HL-60/S4 treated with retinoic acid at 250 ng/mL for 4 days and 3 days (cell line): ENCODE results near the gene BAHCC1.
"Not testable (repeated sequence)": the region's sequence is repeated elsewhere in the genome, so short reads cannot be mapped to it uniquely, and the experiment has no call there.

Experiments used
- in situ Hi-C: fragments of 300-500 bp; cut with MboI; formaldehyde crosslinking; loops from 2 replicates; pipeline ENCODE4 v1.7.0; 2022; ENCODE audit warnings: low sequenced_read_pairs

Gene BAHCC1

DNA sequence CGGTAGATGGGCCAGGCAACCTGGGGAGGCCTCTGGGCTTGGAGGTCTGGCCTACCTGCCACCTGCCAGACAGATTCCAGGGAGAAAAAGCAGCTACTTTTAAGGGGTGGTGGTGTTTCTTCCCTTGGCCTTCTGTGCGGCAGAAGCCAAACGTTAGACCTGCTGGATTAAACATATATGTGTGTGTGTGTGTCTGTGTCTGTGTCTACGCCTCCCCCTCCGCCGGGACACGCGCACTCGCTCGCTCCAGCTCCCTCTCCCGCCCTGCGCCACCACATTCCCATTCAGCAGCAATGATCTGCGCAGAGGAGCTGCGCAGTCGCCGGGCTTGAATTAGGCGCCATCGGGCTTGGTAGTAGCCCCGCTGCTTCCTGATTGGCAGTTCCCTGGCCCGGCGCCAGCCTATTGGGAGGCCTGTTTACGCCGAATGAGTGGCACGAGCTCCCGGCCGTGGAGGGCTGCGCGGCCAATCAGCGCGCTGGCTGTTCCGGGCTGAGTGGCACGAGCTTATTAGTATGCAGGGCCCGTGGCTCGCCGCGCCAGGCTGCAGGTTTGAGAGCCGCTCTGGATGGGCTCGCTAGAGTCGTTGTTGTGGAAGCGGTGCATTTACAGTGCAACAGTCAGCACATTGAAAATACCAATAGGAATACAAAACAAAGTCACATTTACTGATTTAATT lies at the start of gene BAHCC1:
BAHCC1 (plus strand) TSS at position 537 of the 679 bp plus-strand sequence. CDS start 4,283 bp downstream, outside the sequence.
- in situ Hi-C loops: no loop called here

DNA sequence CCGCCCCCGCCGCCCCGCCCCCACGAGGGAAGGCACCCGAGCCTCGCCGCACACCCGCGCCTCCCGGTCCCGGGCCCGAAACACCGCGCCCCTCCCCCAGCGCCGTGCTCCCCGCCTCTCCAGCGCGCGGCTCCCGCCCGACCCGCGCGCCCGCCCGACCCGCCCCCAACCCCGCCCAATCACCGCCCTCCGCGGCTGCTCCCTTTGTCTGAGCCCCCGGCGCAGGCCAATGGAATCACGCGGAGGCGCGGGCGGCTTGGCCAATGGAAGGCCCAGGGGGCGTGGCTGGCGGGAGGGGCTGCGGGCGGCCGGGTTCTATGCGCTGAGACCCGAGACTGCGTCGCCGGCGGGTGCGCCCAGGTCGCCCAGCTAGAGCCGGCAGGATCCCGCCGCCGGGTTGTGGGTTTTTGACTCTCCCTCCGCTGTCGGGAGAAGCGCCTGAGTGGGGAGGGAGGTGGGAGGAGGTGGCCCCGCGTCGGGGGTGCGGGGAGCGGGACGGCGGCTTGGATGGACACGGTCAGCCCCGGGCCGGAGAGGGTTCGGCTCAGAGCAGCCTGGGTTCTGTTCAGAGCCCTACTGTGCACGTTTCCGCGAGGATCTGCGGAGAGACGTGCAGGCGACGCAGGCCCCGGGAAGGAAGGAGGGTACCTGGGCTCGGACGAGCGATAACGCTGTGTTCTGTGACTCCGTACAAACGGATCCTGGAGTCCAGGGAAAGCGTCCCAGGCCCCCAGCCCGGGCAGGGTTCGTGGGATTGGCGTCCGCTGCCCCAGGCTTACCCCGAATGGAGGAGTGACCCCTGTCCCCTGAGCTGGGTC lies 49.0 kb upstream of the BAHCC1 start:
- in situ Hi-C loops: no loop called here

DNA sequence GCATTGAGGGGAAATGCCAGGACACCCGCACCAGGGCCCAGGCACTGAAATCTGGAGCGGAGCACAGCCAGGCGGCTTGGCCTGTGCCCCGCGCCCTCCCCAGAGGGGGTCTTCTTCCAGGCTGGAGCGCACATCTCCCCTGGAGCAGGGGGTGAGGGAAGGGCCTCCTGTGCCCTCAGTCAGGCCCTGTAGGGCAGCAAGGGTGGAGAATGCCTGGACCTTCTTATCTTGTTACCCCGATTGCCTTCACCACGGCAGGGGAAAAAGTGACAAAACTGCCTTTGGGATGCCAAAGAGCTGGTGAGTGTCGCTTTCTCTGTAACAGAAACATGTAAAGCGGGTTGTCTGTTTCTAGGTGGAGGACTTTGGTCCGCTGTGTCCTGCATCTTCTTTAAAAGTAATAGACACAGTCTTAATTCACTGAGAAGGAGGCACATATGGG lies 48.3 kb upstream of the BAHCC1 start:
- in situ Hi-C loops: no loop called here

DNA sequence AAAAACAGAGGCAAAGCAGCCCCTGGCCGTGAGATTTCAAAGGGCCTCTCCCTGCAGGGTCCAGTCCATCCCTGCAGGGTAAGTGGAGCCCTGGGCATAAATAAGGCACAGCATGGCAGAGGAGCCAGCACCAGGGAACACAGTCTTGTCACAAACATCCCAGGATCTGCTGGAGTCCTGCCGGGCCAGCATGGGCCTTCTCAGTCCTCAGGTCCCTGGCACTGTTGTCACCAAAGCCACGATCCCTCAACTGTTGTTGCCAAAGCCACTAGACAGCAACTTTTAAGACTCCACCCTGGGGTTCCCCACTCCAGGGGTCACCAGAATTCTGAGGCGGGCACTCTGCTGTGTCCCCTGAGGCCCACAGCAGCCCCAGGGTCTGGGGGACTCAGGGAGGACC lies 47.8 kb upstream of the BAHCC1 start:
- in situ Hi-C loops: no loop called here

DNA sequence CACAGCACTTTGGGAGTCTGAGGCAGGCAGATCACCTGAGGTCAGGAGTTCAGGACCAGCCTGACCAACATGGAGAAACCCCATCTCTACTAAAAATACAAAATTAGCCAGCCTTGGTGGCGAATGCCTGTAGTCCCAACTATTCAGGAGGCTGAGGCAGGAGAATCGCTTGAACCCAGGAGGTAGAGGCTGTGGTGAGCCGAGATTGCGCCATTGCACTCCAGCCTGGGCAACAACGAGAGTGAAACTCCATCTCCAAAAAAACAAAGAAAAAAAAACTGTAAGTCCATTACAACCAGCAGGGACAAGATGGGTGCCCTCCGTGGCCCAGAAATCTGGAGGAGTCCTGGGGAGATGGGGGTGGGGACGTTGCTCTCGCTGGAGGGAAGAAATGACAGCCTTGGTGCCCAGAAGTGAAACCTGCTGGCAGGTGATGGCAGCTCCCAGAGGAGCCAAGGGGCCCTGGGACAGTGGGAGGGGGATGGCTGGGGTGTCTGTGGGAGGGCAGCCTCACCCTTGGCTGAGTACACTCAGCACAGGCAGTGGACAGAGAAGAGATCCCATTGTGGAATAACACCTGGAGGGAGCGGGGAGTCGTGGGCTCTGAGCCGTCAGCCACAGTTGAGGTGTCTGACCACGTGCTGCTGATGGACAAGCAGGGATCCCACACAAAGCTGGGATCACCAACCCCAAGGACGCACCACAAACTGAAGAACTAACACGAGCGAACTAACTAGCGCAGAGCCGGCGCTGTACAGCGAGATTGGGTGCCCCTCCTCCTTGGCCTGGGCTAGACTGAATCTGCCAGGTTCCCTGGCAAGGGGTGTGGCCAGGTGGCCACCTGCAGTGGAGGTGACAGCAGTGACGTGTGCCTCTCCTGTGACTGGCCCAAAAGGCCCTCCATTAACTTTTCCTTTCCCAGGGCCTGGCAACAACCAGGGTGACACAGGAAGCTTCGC lies 46.9 kb upstream of the BAHCC1 start:
- in situ Hi-C loops: no loop called here

DNA sequence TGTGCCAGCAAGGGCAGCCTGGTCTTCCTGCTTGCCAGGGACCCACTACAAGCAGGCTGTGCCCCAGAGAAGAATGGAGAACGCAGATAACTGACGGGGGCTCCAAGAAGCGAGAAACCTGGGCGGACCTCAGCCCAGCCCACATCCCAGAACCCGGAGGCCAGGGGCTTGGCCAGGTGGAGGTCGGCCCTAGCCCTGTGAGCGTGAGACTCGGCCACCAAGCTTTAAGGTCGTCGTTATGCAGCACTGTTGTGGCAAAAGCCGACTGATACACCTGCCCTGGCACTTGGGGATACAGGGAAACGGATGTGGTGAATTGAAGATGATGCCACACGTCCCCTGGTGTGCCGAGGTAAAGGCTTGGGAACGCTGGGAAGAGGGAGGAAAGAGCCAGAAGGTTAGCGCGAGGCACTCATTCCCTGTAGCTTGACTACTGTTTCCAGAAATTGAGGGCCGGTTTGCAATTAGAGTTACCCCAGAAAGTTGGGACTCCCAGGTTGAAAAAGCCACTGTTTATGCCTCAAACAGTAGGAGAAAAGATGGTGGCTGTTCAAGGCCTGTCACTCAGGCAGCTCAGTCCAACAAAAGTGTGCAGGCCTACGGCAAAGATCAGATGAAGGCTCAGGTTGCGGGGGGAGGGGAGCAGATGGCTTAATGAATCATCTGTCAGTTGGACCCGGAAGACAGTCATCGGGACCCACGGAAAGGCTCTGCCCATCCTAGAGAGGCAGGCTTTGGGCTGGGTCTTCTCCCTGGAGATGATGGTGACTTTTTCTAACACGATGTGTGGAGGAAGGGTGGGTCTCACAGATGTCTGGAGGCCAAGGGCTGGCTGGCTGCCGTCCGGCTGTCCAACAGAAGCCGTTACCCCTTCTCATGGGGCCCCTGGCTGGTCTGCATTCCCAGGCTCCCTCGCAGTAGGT lies 45.6 kb upstream of the BAHCC1 start:
- in situ Hi-C loops: no loop called here

DNA sequence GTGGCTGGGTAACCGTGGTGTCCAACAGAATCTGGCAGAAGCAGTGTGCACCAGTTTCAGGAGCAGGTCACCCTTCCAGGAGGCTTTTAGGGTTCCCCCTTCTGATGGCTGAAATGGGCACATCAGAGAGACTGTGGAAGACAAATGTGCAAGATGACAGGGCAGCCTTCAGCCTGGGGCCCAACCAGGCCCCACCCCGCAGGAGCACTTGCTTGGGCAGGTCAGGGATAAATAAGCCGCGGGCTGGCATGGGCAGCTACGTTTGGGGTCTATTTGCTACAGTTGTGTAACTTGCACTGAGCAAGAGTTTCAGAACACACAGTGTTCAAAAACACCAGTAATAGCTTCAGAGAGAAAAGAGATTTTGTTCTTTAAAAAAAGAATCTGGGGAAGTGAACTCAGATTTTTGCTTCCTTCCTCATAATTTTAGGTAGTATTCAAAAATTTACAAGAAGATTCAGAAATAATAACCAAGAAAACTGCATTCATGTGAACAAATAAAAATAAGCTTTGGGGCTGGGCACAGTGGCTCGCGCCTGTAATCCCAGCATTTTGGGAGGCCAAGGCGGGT lies 44.9 kb upstream of the BAHCC1 start:
- in situ Hi-C loops: no loop called here

DNA sequence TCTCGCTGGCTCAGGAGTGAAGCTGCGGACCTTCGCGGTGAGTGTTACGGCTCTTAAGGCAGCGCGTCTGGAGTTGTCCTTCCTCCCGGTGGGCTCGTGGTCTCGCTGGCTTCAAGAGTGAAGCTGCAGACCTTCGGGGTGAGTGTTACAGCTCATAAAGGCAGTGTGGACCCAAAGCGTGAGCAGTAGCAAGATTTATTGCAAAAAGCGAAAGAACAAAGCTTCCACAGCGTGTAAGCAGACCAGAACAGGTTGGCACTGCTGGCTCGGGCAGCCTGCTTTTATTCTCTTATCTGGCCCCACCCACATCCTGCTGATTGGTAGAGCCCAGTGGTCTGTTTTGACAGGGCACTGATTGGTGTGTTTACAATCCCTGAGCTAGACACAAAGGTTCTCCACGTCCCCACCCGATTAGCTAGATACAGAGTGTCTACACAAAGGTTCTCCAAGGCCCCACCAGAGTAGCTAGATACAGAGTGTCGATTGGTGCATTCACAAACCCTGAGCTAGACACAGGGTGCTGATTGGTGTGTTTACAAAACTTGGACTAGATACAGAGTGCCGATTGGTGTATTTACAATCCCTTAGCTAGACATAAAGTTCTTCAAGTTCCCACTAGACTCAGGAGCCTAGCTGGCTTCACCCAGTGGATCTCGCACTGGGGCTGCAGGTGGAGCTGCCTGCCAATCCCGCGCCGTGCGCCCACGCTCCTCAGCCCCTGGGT lies 43.8 kb upstream of the BAHCC1 start:
- in situ Hi-C loops: not testable (repeated sequence)

DNA sequence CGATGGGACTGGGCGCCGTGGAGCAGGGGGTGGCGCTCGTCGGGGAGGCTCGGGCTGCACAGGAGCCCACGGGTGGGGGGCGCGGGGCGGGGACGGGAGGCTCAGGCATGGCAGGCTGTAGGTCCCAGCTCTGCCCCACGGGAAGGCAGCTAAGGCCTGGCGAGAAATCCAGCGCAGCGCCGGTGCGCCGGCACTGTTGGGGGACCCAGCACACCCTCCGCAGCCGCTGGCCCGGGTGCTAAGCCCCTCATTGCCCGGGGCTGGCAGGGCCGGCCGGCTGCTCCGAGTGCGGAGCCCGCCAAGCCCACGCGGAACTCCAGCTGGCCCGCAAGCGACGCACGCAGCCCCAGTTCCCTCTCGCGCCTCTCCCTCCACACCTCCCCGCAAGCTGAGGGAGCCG lies 43.2 kb upstream of the BAHCC1 start:
- in situ Hi-C loops: not testable (repeated sequence)

DNA sequence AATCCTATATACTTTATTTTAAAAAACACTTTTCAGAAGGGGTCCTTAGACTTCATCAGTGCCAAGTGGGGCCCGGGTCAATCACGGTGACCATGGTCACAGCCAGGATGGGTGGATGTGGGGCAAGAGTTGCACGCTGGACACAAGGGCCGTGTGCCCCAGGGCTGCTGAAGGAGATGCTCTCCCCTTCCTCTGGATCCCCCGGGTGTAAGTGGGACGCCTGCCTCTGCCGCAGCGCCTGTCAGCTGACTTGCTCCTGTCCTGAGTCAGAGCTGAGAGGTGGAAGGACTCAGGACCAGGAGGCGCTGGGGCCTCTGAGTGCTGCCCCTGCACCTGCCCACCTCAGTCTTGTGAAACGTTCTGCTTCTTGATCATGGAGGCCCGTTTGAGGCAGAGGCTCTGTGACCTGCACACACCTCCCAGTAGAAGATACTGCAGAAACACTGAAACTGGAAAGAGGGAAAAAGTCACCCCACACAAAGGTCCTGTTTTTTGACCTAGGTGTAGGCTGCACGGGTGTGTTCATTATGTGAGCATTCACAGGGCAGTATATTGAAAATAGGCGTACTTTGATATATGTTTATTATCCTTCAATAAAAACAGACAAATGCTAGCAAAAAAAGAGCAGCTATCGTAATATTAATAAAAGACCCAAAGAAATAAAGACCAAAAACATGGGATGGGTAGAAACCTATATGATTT lies 40.9 kb upstream of the BAHCC1 start:
- in situ Hi-C loops: no loop called here

DNA sequence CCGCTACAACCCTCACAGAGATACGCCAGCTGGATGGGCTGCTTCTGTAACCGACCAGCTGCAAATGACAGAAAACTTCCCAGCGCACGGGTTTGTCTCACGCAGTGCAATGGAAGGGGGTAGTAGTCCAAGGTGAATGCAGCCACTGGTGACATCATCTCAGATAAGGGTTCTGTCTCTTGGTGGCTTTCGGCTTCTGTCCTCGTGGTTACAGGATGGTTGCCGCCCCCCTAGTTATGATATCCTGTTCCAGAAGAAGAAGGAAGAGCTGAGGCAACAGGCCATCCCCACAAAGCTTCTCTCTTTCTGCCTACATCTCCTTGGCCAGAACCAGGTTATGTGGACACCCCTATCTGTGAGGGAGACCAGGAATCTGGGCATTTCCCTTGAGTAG lies 40.3 kb upstream of the BAHCC1 start:
- in situ Hi-C loops: no loop called here

DNA sequence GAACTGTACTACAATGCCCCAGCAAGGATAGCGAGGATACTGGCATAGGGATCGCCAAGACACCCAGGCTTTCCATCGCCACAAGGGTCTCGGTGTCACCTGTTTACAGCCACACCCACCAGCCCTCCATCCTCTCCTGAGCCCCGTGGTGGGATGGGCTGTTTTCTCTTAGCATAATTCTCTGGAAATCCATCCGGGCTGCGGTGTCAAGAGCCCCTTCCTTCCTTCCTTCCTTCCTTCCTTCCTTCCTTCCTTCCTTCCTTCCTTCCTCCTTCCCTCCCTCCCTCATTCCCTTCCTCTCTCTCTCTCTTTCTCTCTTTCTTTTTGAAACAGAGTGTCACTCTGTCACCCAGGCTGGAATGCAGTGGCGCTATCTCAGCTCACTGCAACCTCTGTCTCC lies 36.0 kb upstream of the BAHCC1 start:
- in situ Hi-C loops: no loop called here

DNA sequence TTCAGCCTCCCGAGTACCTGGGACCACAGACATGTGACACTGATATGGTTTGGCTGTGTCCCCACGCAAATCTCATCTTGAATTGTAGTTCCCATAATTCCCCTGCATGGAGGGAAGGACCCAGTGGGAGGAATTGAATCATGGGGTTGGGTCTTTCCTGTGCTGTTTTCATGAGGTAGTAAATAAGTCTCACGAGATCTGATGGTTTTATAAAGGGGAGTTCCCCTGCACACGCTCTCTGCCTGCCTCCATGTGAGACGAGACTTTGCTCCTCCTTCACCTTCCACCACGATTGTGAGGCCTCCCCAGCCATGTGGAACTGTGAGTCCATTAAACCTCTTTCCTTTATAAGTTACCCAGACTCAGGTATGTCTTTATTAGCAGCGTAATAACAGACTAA lies 33.3 kb upstream of the BAHCC1 start:
- in situ Hi-C loops: not testable (repeated sequence)

DNA sequence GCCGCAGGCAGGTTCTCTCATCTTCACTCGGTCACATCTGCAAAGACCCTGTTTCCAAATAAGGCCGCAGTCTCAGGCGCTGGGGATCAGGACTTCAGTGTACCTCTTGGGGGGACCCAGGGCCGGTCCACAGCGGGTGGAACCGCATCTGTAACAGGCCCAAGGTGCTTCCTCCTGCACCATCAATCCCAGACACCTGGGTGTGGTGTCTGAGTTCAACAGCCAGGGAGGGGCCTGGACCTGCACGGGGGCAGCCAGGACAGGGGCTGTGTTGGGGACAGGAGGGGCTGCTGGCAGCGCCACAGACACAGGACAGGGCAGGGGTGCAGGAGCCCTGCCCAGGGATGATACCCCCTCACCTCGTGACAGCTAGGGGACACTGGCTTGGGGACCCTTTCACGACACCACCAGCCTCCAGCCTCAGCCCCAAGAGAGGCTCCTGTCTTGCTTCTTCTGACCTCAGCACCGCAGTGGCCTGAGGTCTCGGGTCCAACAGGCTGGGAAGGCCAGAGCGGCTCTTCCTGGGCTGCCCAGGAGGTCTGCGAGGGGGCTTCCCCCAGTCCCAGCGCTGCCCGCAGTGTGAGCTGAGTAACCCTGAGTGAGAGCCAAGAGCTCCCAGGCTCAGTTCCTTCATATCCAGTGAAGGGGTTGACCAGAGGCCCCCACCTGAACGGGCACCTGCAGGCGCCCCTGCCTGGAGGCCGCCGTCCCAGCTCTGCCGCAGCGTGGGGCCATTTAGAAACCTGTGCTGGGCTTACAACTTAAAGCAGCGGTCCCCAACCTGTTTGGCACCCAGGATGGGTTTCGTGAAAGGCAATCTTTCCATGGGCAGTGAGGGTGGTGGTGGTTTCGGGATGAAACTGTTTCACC lies 30.7 kb upstream of the BAHCC1 start:
- in situ Hi-C loops: no loop called here

DNA sequence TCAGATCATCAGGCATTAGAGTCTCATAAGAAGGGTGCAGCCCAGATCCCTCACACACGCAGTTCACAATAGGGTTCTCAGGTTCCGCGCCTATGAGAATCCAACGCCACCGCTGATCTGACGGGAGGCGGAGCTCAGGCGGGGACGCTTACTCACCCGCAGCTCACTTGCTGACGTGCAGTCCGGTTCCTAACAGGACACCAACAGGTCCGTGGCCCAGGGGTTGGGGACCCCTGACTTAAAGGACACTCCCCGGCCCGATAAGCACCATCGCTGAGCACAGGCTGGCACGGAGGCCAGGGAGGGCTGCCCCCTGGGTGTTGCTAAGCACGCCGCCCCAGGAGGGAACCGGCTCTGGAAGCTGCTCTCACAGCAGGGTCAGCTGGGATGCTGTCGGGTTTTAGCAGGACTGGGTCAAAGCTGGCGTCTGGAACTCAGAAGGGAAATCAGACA lies 30.1 kb upstream of the BAHCC1 start:
- in situ Hi-C loops: no loop called here

DNA sequence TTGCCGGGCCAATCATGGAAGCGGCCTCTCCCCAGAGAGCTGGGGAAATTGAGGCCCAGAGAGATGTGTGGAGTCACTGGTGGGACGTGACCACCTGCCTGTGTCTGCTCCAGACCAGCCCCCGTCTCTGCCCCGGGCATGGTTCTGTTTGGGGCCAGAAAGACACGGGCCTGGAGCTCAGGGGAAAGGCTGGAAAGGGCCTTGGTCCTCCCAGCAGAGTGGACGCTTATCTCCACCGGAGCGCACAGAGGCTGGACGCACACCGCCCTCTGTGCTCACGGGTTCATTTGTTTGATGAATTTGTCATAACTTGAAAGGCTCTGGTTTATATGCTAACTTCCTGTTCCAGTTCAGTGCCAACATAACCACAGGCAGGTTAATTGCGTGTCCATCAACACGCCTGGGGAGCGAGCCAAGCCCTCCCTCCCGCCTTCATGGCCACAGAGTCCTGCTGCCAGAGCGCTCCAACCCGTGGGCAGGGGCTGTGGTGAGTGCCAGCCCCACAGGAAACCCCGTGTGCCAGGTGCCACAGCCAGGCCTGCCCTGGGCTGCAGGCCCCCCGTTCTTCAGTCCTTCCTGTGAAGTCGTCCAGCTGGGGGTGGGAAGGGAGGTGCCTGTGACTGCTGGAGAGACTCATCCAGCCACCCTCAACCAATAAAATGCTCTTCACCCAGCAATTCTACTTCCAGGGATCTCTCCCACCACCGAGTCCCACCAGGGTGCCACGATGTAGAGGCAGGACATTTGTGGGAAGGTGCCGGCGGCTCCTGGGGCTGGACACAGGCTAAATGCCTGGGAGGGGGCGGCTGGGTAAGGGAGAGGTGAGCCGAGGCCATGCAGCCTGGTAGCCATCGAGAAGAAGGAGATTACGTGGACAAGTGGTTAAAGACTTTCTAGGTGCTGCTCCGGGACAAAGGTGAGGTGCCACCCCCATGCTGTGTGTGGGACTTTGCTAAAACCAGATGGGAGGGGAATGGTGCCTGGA lies 29.4 kb upstream of the BAHCC1 start:
- in situ Hi-C loops: no loop called here
